HG03378 (cell line): ENCODE measurements around the gene TWNK.

Experiments
- ATAC-seq: cut with Tn5 transposase; IDR thresholded peaks from one replicate; pipeline ENCODE4 v1.9.1; 2021; ENCODE audit warnings: mild to moderate bottlenecking, moderate library complexity; ENCODE audit not compliant: unreplicated experiment

Gene TWNK

GRCh38 chr10:101010329-101010728, 23.0 kb downstream of the TWNK start:
- ATAC-seq, result no peak

GRCh38 chr10:101011517-101012423, 24.4 kb downstream of the TWNK start:
- ATAC-seq, result no peak

GRCh38 chr10:101012525-101013364, 25.4 kb downstream of the TWNK start:
- ATAC-seq, result peak; percentile 81

GRCh38 chr10:101013365-101013825, 26.1 kb downstream of the TWNK start:
- no peak for ATAC-seq

- no peak for ATAC-seq
Measured at GRCh38 chr10:101014230-101014884, 27.0 kb downstream of the TWNK start.

- no peak for ATAC-seq
Measured at GRCh38 chr10:101014966-101015581, 27.7 kb downstream of the TWNK start.

- no peak for ATAC-seq
Measured at GRCh38 chr10:101015582-101015973, 28.2 kb downstream of the TWNK start.

- no peak for ATAC-seq
Measured at GRCh38 chr10:101016814-101017213, 29.5 kb downstream of the TWNK start.

GRCh38 chr10:101018118-101018599, 30.8 kb downstream of the TWNK start:
- ATAC-seq, result no peak

GRCh38 chr10:101018600-101019439, 31.5 kb downstream of the TWNK start:
- ATAC-seq, result no peak

GRCh38 chr10:101019440-101019703, 32.0 kb downstream of the TWNK start:
- ATAC-seq, result no peak

GRCh38 chr10:101020427-101021075, 33.2 kb downstream of the TWNK start:
- no peak for ATAC-seq

GRCh38 chr10:101021239-101021638, 33.9 kb downstream of the TWNK start:
- no peak for ATAC-seq

- no peak for ATAC-seq
Measured at GRCh38 chr10:101021692-101022251, 34.4 kb downstream of the TWNK start.

GRCh38 chr10:101022967-101023705, 35.8 kb downstream of the TWNK start:
- ATAC-seq, result no peak

- no peak for ATAC-seq
Measured at GRCh38 chr10:101027106-101027720, 39.9 kb downstream of the TWNK start.

GRCh38 chr10:101028446-101029337, 41.3 kb downstream of the TWNK start:
- no peak for ATAC-seq
